Lower leg skin (tissue), 3 donors: ENCODE data around the gene CHST15.

ENCODE experiments used
- CTCF ChIP-seq, 3 donors: fragments of 450-650 bp; IDR thresholded peaks; one replicate each; pipeline ENCODE4 v1.5.1; 2016; ENCODE audit warnings: antibody characterized with exemption in 3 of 3, mild to moderate bottlenecking in 3 of 3, moderate library complexity in 2 of 3
- POLR2A ChIP-seq, 2 donors: fragments of 450-650 bp; IDR thresholded peaks; one replicate each; pipeline ENCODE4 v1.6.1; 2016 to 2017; ENCODE audit warnings: antibody characterized with exemption in 2 of 2, mild to moderate bottlenecking in 1 of 2, moderate library complexity in 1 of 2

DNA sequence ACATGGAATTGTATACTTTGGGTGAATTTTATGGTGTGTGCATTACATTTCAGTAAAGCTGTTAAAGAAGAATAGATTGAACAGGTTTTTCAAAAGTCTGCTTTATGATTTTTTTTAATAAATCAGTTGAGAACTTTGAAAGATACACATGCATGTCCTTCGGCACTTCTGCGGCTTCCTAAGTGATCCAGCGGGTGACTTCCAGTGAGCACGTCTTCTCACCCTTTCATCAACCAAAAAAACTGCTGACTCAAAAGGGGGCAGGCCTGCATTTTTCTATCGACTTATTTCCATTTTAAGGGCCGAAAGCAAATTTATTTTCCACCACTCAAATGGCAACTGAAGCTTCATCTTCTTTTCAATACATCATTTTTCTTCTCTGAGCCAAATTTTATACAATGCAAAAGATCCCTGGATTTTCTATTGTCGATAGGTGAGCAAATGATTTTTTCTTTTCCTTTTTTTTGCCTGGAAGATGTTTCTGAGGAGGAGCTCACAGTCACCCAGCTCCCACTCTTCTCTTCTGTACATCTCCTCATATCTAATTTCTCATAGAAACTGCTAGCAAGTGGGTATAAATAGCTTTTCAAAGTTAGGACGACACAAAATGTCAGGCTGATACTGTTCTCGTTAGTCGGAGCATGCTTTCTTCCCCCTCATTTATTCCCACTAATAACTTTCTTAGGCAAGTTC lies 10.2 kb downstream of the CHST15 start:
- TF ChIP-seq CTCF (IDR thresholded peaks at IDR 0.05) (no peak), POLR2A (IDR thresholded peaks at IDR 0.05) (no peak)
